Measurements from ENCODE around the gene STK32C. TPM values are rescaled to one million over a fixed set of nuclear protein-coding genes. Genes with fewer than 3 reads are reported as not detected.

STK32C gene
- total RNA-seq, 2 donors from 2014 or later: 2.6 to 3.7 TPM

- H3K9me3 ChIP-seq: no peaks in the 10 kb centered on the region
- DNase-seq (ENCODE audit: low spot score): no peak
- H3K4me3 ChIP-seq: no peak overlapping the region
- no peak overlapping the region for H3K27ac ChIP-seq
- no peak for TF ChIP-seq CTCF (IDR thresholded peaks at IDR 0.05)
- no peaks in the 10 kb centered on the region for H3K27me3 ChIP-seq
- no peaks in the 10 kb centered on the region for H3K4me1 ChIP-seq
- H3K36me3 ChIP-seq: no peaks in the 10 kb centered on the region
Observed at GRCh38 chr10:132255489-132256344, 52.0 kb downstream of the STK32C start.

GRCh38 chr10:132254841-132255240 lies 52.9 kb downstream of the STK32C start:
- no peak for DNase-seq (ENCODE audit: low spot score)
- Histone ChIP-seq H3K4me1 (no peaks in the 10 kb centered on the region), H3K27me3 (no peaks in the 10 kb centered on the region), H3K27ac (no peak overlapping the region), H3K36me3 (no peaks in the 10 kb centered on the region), H3K4me3 (no peak overlapping the region), H3K9me3 (no peaks in the 10 kb centered on the region)
- no peak for TF ChIP-seq CTCF (IDR thresholded peaks at IDR 0.05)

- H3K27me3 ChIP-seq: no peaks in the 10 kb centered on the region
- no peak for TF ChIP-seq CTCF (IDR thresholded peaks at IDR 0.05)
- H3K27ac ChIP-seq: no peak overlapping the region
- no peak for DNase-seq (ENCODE audit: low spot score)
- no peaks in the 10 kb centered on the region for H3K36me3 ChIP-seq
- no peaks in the 10 kb centered on the region for H3K9me3 ChIP-seq
- H3K4me1 ChIP-seq: no peaks in the 10 kb centered on the region
- H3K4me3 ChIP-seq: no peak overlapping the region
Observed at GRCh38 chr10:132253092-132253687, 54.6 kb downstream of the STK32C start.

GRCh38 chr10:132252412-132252811 lies 55.3 kb downstream of the STK32C start:
- Histone ChIP-seq H3K9me3 (no peaks in the 10 kb centered on the region), H3K36me3 (no peaks in the 10 kb centered on the region), H3K27me3 (no peaks in the 10 kb centered on the region), H3K4me1 (no peaks in the 10 kb centered on the region), H3K27ac (no peak overlapping the region), H3K4me3 (no peak overlapping the region)
- no peak for TF ChIP-seq CTCF (IDR thresholded peaks at IDR 0.05)
- no peak for DNase-seq (ENCODE audit: low spot score)

- no peak overlapping the region for H3K4me3 ChIP-seq
- no peaks in the 10 kb centered on the region for H3K27me3 ChIP-seq
- no peak for DNase-seq (ENCODE audit: low spot score)
- no peaks in the 10 kb centered on the region for H3K4me1 ChIP-seq
- no peak overlapping the region for H3K27ac ChIP-seq
- H3K36me3 ChIP-seq: no peaks in the 10 kb centered on the region
- H3K9me3 ChIP-seq: no peaks in the 10 kb centered on the region
- TF ChIP-seq CTCF (IDR thresholded peaks at IDR 0.05): no peak
Observed at GRCh38 chr10:132251928-132252327, 55.8 kb downstream of the STK32C start.
